Hepatocyte (in vitro differentiated cells): ENCODE measurements around the gene TP63. TPM values are rescaled to one million over a fixed set of nuclear protein-coding genes. Genes with fewer than 3 reads are reported as not detected.

Experiments used
- DNase-seq: peaks from one replicate; pipeline ENCODE4 v3.0.0-alpha.2; 2016; ENCODE audit warnings: low spot score
- H2AFZ ChIP-seq: fragments of 200-600 bp; sonication (generic); 2 replicates; pipeline ENCODE4 v1.6.0; 2016; ENCODE audit warnings: antibody characterized with exemption, mild to moderate bottlenecking
- H3K27ac ChIP-seq: fragments of 200-600 bp; sonication (generic); 2 replicates; pipeline ENCODE4 v1.5.1; 2016; ENCODE audit warnings: mild to moderate bottlenecking
- H3K27me3 ChIP-seq: fragments of 200-600 bp; sonication (generic); 2 replicates; pipeline ENCODE4 v1.6.1; 2016
- H3K36me3 ChIP-seq: fragments of 200-600 bp; sonication (generic); replicated peaks from 2 replicates; pipeline ENCODE4 v1.5.1; 2016; ENCODE audit warnings: low read depth; ENCODE audit not compliant: insufficient read depth
- H3K4me1 ChIP-seq: fragments of 200-600 bp; sonication (generic); 2 replicates; pipeline ENCODE4 v1.5.1; 2016; ENCODE audit warnings: mild to moderate bottlenecking, moderate library complexity; ENCODE audit not compliant: insufficient read depth
- H3K4me2 ChIP-seq: fragments of 200-600 bp; sonication (generic); 2 replicates; pipeline ENCODE4 v1.6.0; 2016
- H3K4me3 ChIP-seq: fragments of 200-600 bp; sonication (generic); 2 replicates; pipeline ENCODE4 v1.5.1; 2016; ENCODE audit warnings: mild to moderate bottlenecking
- H3K79me2 ChIP-seq: fragments of 200-600 bp; sonication (generic); 2 replicates; pipeline ENCODE4 v1.6.0; 2017; ENCODE audit warnings: mild to moderate bottlenecking
- H3K9me2 ChIP-seq: fragments of 200-600 bp; sonication (generic); replicated peaks from 2 replicates; pipeline ENCODE4 v1.6.0; 2017; ENCODE audit warnings: mild to moderate bottlenecking; ENCODE audit not compliant: insufficient read depth
- H3K9me3 ChIP-seq: fragments of 200-600 bp; sonication (generic); 2 replicates; pipeline ENCODE4 v1.5.1; 2016; ENCODE audit warnings: low read depth, mild to moderate bottlenecking
- H4K20me1 ChIP-seq: fragments of 200-600 bp; sonication (generic); 2 replicates; pipeline ENCODE4 v1.6.0; 2016; ENCODE audit warnings: mild to moderate bottlenecking; ENCODE audit not compliant: insufficient read depth, poor library complexity, severe bottlenecking
- CTCF ChIP-seq: fragments of 200-600 bp; sonication (generic); IDR thresholded peaks from 2 replicates; pipeline ENCODE4 v1.5.1; 2016; ENCODE audit warnings: antibody characterized with exemption, mild to moderate bottlenecking; ENCODE audit not compliant: poor library complexity
- EZH2 ChIP-seq: fragments of 200-600 bp; sonication (generic); IDR thresholded peaks from 2 replicates; pipeline ENCODE4 v1.6.1; 2016; ENCODE audit warnings: antibody characterized with exemption, mild to moderate bottlenecking, borderline replicate concordance
- EZH2phosphoT487 ChIP-seq: fragments of 200-600 bp; sonication (generic); IDR thresholded peaks from one replicate; pipeline ENCODE4 v1.6.1; 2018; ENCODE audit warnings: antibody characterized with exemption, mild to moderate bottlenecking, low read depth, moderate library complexity; ENCODE audit not compliant: unreplicated experiment, severe bottlenecking
- WGBS: methylation state at CpG from one replicate; pipeline ENCODE4 v1.1.6; 2016; ENCODE audit warnings: low lambda C conversion rate; ENCODE audit errors: missing lambda C conversion rate; 5-methylcytosine and 5-hydroxymethylcytosine counted together
- polyA plus RNA-seq: library from polyadenylated mRNA; unstranded; fragments of >200 nt; fragmentation: Nextera tagmentation; extraction: Ambion mirVana; gene quantifications from 2 replicates; pipeline ENCODE4 v1.2.1, GENCODE V29; 2016
- total RNA-seq: library from RNA; depleted of rRNA; stranded (reverse); fragments of >200 nt; gene quantifications from 2 replicates; pipeline ENCODE4 v1.2.3, GENCODE V29; 2014

Gene TP63
- total and polyA plus RNA-seq, 2 experiments from 2014 or later: 1.9 to 2.4 TPM

DNA sequence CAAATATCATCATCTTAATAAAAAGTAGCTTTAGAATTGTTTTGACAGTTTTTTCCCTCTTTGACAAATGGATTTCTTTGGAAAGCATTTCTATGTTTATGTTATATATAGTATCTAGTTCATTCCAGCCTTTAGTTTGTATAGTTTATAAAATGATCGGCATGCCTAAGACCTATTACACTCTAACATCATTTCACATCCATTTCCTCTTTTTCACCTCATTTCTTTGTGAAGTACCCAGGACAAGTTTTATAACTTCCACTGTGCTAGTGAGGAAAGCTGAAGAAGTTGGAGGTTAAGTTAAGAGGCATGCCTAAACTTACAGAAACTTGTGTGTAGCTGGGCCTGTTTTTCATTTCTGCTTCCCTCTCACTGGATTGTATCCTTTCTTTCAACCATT, 178.4 kb downstream of the TP63 start:
- no peak overlapping the region for H2AFZ ChIP-seq
- peaks cover 3% of the 10 kb centered on the region for H3K4me1 ChIP-seq
- no peak for TF ChIP-seq EZH2
- no peak for TF ChIP-seq CTCF
- TF ChIP-seq EZH2phosphoT487: no peak
- no peaks in the 10 kb centered on the region for H3K27me3 ChIP-seq
- H3K9me3 ChIP-seq: no peaks in the 10 kb centered on the region
- no peaks in the 10 kb centered on the region for H4K20me1 ChIP-seq
- no peak for DNase-seq
- H3K27ac ChIP-seq: no peak overlapping the region
- no peaks in the 10 kb centered on the region for H3K79me2 ChIP-seq
- 48% methylated on average over 1 of the region's 1 CpG for WGBS
- H3K36me3 ChIP-seq: no peaks in the 10 kb centered on the region
- no peak overlapping the region for H3K4me3 ChIP-seq
- H3K9me2 ChIP-seq: no peaks in the 10 kb centered on the region
- H3K4me2 ChIP-seq: no peak overlapping the region

DNA sequence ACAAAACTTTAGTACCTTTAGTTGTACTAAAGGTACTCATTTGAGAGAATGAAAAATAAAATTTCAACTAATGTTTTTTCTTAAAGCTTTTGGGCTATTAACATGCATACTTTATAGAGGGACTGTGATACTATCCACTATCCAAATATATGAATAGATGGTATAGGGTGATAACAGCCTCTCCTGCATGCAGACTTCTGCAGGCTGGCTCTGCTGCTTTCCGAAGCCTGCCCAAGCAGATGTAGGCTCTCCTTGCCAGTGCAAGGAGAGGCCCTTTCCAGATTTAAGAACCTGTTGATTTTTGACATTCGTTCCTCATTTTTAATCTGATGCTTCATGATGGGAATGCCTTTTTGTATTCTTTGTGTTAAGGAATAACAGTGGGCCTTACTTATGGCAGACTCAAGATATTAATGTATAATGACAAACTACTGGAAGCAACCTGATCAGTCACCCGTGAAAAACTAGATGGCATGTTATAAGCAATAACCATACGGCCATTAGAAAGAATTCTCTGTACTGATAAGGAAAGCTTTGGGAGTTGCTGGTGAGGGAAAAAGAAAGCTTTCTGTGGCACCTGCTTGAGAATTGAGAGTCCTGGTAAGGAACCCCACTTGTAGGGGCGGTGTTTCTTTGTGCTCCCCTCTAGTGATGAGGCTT, 181.7 kb downstream of the TP63 start:
- TF ChIP-seq EZH2phosphoT487 (no peak), CTCF (no peak), EZH2 (no peak)
- H3K27ac ChIP-seq: no peak overlapping the region
- 77% methylated on average over 5 of the region's 5 CpGs for WGBS
- H3K9me2 ChIP-seq: no peaks in the 10 kb centered on the region
- H3K4me3 ChIP-seq: no peak overlapping the region
- H3K27me3 ChIP-seq: no peaks in the 10 kb centered on the region
- H2AFZ ChIP-seq: no peak overlapping the region
- H3K79me2 ChIP-seq: no peaks in the 10 kb centered on the region
- H3K4me1 ChIP-seq: no peaks in the 10 kb centered on the region
- H3K36me3 ChIP-seq: no peaks in the 10 kb centered on the region
- no peak overlapping the region for H3K4me2 ChIP-seq
- H3K9me3 ChIP-seq: no peaks in the 10 kb centered on the region
- H4K20me1 ChIP-seq: no peaks in the 10 kb centered on the region
- no peak for DNase-seq

DNA sequence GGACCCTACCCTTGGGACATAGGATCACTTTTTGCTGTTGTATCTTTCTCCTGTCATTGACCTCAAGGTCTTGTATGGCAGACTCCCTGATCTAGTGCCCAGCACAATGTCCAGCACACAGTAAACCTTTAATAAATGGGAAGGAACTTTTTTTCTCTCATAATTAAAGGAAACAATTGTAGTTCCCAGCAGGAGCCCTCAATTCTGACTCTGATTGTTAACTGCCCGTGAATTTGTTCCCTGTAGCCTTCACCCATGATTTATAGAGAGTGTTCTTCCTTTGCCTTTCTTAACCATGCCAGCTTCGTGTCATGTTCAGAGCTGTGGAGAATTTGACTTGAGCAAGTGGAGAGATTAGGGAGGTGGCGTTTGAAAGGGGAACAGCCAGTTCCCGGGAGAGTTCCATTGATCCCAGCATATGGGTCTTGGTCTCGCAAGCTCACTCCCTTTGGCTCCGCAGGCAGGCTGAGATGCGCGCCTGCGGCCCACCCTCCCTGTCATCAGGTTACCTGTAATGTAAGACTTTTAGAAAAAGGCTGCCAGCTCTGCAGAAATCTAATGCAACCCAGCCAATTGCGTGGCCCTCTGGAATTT, 182.6 kb downstream of the TP63 start:
- Histone ChIP-seq H3K27ac (no peak overlapping the region), H3K9me2 (no peaks in the 10 kb centered on the region), H3K79me2 (no peaks in the 10 kb centered on the region), H2AFZ (no peak overlapping the region), H3K4me3 (no peak overlapping the region), H3K36me3 (no peaks in the 10 kb centered on the region), H3K4me2 (no peak overlapping the region), H3K9me3 (no peaks in the 10 kb centered on the region), H3K4me1 (no peaks in the 10 kb centered on the region), H3K27me3 (no peaks in the 10 kb centered on the region), H4K20me1 (no peaks in the 10 kb centered on the region)
- DNase-seq: no peak
- TF ChIP-seq EZH2phosphoT487: no peak
- WGBS: 67% methylated on average over 10 of the region's 10 CpGs

DNA sequence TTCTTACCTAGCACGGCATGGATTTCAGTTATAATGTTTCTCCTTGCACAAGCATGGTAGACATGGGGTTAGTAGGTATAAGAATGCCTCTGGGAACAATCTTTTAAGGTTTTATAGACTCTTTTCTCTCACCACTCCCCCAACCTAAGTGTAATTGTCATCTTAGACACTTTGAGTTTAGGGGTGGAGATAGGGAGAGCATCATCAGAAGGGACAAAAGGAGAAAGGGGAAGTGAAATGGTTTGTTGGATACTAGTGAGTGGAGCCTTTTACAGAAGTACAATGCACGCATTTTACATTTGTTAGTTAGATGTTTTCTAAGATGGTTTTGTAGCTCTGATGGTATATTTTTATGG, 189.2 kb downstream of the TP63 start:
- WGBS: 91% methylated on average over 2 of the region's 2 CpGs
- no peaks in the 10 kb centered on the region for H3K36me3 ChIP-seq
- no peak overlapping the region for H2AFZ ChIP-seq
- H3K79me2 ChIP-seq: no peaks in the 10 kb centered on the region
- no peak for DNase-seq
- no peak for TF ChIP-seq CTCF
- TF ChIP-seq EZH2: no peak
- TF ChIP-seq EZH2phosphoT487: no peak
- no peaks in the 10 kb centered on the region for H3K9me2 ChIP-seq
- H3K4me1 ChIP-seq: no peaks in the 10 kb centered on the region
- H3K27me3 ChIP-seq: no peaks in the 10 kb centered on the region
- no peak overlapping the region for H3K27ac ChIP-seq
- H3K9me3 ChIP-seq: no peaks in the 10 kb centered on the region
- no peak overlapping the region for H3K4me2 ChIP-seq
- no peak overlapping the region for H3K4me3 ChIP-seq
- no peaks in the 10 kb centered on the region for H4K20me1 ChIP-seq
